Activated CD8-positive, alpha-beta memory T cell treated with anti-CD3 and anti-CD28 coated beads for 24 hours (primary cell): ENCODE data around the gene GOLGA6L26.
"Not testable (repeated sequence)": the region's sequence is repeated elsewhere in the genome, so short reads cannot be mapped to it uniquely, and the experiment has no call there.

ENCODE experiments used
- DNase-seq: peaks from one replicate; pipeline ENCODE4 v3.0.0-alpha.2; 2020

The GOLGA6L26 gene

DNA sequence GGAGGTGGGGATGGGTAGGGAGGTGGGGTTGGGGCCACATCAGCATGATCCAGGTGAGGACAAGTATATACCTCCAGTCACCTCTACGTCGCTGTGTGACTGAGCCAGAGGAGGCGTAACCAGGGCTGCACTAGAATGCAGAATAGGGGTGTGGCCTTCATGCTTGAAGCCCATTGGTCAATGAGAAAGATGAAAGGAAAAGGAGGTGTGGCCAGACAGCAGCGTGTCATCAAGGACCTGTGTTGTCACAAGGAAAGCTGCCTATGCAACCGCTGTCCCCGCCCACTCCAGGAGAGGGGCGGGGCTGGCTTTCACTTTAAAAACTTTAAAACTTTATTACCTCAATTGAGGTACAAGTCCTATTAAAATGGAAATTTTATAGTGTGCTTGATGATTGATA lies at the start of gene GOLGA6L26:
GOLGA6L26 (minus strand) TSS at position 101 of the 400 bp plus-strand sequence; CDS start at position 40, 61 bp downstream.
- DNase-seq = not testable (repeated sequence)

DNA sequence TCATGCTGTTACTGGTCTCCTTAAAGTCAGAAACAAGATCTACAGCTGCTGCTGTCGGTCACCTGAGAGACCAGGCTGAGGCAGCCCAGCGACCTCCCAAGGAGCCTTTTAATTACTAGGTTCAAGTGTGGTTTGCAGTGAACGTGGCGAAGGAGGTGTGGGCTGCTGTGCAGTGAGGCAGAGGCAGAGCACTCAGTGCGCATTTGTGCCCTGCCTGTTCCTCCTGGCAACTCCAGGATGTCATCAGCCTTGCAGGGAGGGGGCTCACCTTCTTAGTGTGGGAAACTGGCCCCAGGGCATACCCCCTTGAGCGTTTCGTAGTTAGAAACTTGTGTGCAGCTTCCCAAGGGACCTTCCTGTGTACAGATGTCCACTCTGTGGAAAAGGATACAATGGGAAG lies 47.2 kb upstream of the GOLGA6L26 start:
- DNase-seq = not testable (repeated sequence)

DNA sequence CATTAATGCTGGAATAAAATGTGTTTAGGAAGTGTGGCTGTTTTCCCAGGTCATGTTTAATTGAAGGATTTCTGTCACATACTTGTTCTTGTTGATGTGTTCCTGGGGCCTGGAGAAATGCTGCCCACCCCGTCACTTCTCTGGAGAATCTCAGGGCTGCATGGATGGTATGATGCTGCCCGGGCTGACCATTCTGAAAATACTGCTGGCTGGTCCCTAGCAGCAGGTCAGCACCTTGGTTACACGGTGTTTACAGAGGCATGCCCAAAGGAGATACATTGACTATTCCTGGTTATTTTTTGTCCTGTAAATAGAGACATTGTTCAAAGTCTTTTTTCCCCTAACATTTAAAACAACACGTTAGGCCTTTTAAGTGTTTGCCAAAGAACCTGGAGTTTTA lies 46.7 kb upstream of the GOLGA6L26 start:
- not testable (repeated sequence) for DNase-seq

- not testable (repeated sequence) for DNase-seq
Observed at GRCh38 chr15:23378946-23379345, 45.0 kb upstream of the GOLGA6L26 start.

DNA sequence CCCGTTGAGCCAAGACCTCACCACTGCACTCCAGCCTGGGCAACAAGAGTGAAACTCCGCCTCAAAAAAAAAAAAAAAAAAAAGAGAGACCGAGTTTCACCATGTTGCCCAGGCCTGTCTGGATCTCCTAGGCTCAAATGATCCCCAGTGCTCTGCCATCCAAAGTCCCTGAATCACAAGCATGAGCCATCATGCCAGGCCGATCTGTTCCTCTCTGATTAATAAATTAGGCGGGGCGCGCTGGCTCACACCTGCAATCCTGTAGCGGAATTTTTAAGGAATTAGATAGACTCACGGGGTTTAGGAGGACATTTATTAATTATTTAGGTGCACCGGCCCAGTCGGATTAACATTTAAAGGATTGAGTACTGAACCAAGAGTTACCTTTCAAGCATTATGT lies 40.2 kb upstream of the GOLGA6L26 start:
- DNase-seq = not testable (repeated sequence)

GRCh38 chr15:23372891-23373600 lies 39.0 kb upstream of the GOLGA6L26 start:
- DNase-seq = not testable (repeated sequence)

DNA sequence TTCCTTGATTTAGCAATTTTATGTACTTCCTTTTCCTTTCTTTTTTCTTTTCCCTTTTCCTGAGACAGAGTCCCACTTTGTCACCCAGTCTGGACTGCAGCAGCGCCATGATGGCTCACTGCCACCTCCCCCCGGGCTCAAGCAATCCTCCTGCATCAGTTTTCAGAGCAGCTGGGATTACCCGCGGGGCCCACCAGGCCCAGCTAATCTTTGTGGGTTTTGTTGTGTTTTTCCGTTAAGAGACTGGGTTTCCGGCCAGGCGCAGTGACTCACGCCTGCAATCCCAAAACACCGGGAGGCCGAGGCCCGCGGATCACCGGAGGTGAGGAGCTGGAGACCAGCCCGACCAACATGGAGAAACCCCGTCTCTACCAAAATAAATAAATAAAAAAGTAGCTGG lies 38.3 kb upstream of the GOLGA6L26 start:
- no peak for DNase-seq

DNA sequence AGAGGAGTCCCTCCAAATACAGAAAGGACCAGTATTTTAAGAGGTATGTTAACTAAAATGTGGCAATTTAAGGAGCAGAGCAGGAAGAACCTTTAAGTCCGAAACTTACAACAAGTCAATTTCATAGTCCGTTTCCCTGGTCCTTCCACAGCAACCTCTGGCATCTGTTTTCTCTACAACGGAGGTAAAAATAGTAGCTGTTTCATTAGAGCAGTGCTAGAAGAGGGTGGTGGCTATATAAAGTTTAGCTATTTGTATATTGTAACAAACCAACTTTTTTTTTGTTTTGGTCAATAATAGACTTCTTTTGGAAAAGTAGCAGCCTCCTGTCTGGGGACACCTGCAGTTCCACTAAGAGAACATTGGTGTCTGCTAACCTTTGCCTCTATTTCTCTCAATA lies 37.9 kb upstream of the GOLGA6L26 start:
- DNase-seq = not testable (repeated sequence)

DNA sequence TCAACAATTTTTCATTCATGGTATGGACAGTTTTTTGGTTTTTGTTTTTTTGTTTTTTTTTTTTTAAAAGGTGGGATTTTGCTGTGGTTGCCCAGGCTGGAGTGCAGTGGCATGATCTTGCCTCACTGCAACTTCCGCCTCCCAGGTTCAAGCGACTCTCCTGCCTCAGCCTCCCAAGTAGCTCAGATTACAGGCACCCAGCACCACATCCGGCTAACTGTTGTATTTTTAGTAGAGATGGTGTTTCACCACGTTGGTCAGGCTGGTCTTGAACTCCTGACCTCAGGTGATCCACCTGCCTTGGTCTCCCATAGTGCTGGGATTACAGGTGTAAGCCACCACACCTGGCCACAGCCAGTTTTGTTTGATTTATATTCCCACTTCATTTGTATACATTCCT lies 37.1 kb upstream of the GOLGA6L26 start:
- DNase-seq = not testable (repeated sequence)

- DNase-seq = no peak
Observed at GRCh38 chr15:23370578-23370977, 36.6 kb upstream of the GOLGA6L26 start.

GRCh38 chr15:23364261-23364660 lies 30.3 kb upstream of the GOLGA6L26 start:
- not testable (repeated sequence) for DNase-seq

DNA sequence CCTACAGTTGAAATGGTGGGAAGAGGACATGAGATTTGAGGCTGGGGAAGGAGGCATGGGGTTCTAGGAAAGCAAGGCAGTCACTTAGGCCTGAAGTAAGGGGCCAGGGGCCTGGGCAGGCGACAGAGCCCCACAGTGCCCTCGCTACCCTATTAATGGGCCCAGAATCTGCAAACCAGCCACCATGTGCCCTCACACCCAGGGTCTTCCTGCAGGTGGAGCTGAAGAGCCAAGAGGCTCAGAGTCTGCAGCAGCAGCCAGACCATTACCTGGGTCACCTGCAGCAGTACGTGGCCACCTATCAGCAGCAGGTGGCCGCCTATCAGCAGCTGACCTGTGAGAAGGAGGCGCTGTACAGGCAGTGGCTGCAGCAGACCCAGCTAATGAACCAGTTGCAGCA lies 28.6 kb upstream of the GOLGA6L26 start:
- not testable (repeated sequence) for DNase-seq

DNA sequence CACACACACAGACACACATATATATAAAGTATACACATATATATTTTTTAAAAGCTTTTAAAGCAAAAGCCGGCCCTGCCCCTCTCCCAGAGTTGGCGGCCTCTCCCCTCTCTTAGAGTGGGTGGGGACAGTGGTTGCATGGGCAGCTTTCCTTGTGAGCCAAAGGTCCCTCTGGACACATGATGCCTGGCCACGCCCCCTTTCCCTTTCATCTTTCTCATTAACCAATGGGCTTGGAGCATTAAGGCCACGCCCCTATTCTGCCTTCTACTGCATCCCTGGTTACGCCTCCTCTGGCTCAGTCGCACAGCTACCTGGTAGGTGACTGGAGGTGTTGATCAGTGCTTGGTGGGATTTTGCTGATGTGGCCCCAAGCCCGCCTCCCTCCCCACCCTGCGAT lies 20.5 kb upstream of the GOLGA6L26 start, which contains the start of gene GOLGA8S:
GOLGA8S (plus strand) TSS at position 301 of the 400 bp plus-strand sequence; CDS start at position 363, 62 bp downstream.
- DNase-seq = not testable (repeated sequence)

- DNase-seq = peak; percentile 32
Observed at GRCh38 chr15:23311233-23311632, 22.8 kb downstream of the GOLGA6L26 start.

- DNase-seq = peak; percentile 50
Observed at GRCh38 chr15:23305921-23306320, 28.1 kb downstream of the GOLGA6L26 start.

GRCh38 chr15:23304805-23305204 lies 29.2 kb downstream of the GOLGA6L26 start:
- DNase-seq = not testable (repeated sequence)

- DNase-seq = peak; percentile 57
Observed at GRCh38 chr15:23304267-23304666, 29.7 kb downstream of the GOLGA6L26 start.

GRCh38 chr15:23303654-23304053 lies 30.3 kb downstream of the GOLGA6L26 start:
- DNase-seq = peak; percentile 77

GRCh38 chr15:23303246-23303645 lies 30.8 kb downstream of the GOLGA6L26 start:
- DNase-seq = not testable (repeated sequence)
